Gastrocnemius medialis (tissue), 4 donors: Measurements from ENCODE around the gene DIP2A.

Source experiments
- POLR2A ChIP-seq, 2 donors: fragments of 450-650 bp; IDR thresholded peaks; one replicate each; pipeline ENCODE4 v1.6.1; 2017; ENCODE audit warnings: antibody characterized with exemption in 2 of 2, mild to moderate bottlenecking in 2 of 2, moderate library complexity in 2 of 2
- TF ChIP-seq, protein P1 (sequence below), 5 experiments: fragments of 450-650 bp in 3 of 5; fragments of 200-600 bp in 2 of 5; sonication (generic) in 2 of 5; IDR thresholded peaks in 4 of 5; conservative IDR thresholded peaks in 1 of 5; 1 replicate in 4 of 5; 2 replicates in 1 of 5; pipeline ENCODE4 v1.5.1; 2016 to 2019; ENCODE audit warnings: antibody characterized with exemption in 5 of 5, mild to moderate bottlenecking in 3 of 5, moderate library complexity in 3 of 5

- TF ChIP-seq, protein P1, sequence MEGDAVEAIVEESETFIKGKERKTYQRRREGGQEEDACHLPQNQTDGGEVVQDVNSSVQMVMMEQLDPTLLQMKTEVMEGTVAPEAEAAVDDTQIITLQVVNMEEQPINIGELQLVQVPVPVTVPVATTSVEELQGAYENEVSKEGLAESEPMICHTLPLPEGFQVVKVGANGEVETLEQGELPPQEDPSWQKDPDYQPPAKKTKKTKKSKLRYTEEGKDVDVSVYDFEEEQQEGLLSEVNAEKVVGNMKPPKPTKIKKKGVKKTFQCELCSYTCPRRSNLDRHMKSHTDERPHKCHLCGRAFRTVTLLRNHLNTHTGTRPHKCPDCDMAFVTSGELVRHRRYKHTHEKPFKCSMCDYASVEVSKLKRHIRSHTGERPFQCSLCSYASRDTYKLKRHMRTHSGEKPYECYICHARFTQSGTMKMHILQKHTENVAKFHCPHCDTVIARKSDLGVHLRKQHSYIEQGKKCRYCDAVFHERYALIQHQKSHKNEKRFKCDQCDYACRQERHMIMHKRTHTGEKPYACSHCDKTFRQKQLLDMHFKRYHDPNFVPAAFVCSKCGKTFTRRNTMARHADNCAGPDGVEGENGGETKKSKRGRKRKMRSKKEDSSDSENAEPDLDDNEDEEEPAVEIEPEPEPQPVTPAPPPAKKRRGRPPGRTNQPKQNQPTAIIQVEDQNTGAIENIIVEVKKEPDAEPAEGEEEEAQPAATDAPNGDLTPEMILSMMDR (IDR thresholded peaks at IDR 0.05 in 4 of 5, conservative IDR thresholded peaks at IDR 0.05 in 1 of 5) = no peak
- no peak for TF ChIP-seq POLR2A (IDR thresholded peaks at IDR 0.05)
Measured at GRCh38 chr21:46483300-46484295, 24.9 kb downstream of the DIP2A start.
